ENCODE measurements around the gene GPC5. TPM values are rescaled to one million over a fixed set of nuclear protein-coding genes. Genes with fewer than 3 reads are reported as not detected.

GPC5 gene
- total and polyA plus RNA-seq, 4 donors = 0.51 to 22.4 (median 2.0) TPM

DNA sequence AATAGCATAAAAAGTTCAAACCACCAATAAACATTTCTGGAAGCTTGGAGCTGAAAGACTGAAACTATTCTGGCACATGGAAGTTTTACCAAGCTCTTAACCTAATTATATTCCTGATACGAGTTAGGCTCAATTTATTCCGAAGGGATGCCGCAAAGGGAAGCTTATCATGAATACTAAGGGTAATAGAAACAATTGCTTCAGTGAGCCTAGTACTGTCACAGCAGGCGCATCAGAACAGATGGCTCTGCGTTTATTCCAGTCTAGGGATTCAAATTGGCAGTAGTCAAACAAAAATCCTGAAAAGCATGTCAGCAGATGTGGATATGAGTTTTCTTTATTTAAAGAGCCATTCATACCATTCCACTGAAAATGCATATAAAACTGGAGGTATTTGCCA is 779.5 kb downstream of the GPC5 start:
- H3K36me3 ChIP-seq (ENCODE audit: control insufficient read depth in 4 of 4, insufficient read depth in 3 of 4, low read depth in 1 of 4, low read length in 3 of 4) = no peaks in the 10 kb centered on the region
- no peaks in the 10 kb centered on the region for H3K4me1 ChIP-seq (ENCODE audit: control insufficient read depth in 4 of 4, insufficient read depth in 4 of 4, low read length in 3 of 4)
- TF ChIP-seq GABPA (IDR thresholded peaks at IDR 0.05 in 1 of 2, conservative IDR thresholded peaks at IDR 0.05 in 1 of 2) = no peak
- TF ChIP-seq, protein P1, sequence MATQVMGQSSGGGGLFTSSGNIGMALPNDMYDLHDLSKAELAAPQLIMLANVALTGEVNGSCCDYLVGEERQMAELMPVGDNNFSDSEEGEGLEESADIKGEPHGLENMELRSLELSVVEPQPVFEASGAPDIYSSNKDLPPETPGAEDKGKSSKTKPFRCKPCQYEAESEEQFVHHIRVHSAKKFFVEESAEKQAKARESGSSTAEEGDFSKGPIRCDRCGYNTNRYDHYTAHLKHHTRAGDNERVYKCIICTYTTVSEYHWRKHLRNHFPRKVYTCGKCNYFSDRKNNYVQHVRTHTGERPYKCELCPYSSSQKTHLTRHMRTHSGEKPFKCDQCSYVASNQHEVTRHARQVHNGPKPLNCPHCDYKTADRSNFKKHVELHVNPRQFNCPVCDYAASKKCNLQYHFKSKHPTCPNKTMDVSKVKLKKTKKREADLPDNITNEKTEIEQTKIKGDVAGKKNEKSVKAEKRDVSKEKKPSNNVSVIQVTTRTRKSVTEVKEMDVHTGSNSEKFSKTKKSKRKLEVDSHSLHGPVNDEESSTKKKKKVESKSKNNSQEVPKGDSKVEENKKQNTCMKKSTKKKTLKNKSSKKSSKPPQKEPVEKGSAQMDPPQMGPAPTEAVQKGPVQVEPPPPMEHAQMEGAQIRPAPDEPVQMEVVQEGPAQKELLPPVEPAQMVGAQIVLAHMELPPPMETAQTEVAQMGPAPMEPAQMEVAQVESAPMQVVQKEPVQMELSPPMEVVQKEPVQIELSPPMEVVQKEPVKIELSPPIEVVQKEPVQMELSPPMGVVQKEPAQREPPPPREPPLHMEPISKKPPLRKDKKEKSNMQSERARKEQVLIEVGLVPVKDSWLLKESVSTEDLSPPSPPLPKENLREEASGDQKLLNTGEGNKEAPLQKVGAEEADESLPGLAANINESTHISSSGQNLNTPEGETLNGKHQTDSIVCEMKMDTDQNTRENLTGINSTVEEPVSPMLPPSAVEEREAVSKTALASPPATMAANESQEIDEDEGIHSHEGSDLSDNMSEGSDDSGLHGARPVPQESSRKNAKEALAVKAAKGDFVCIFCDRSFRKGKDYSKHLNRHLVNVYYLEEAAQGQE (IDR thresholded peaks at IDR 0.05) = no peak
- TF ChIP-seq, protein P2, sequence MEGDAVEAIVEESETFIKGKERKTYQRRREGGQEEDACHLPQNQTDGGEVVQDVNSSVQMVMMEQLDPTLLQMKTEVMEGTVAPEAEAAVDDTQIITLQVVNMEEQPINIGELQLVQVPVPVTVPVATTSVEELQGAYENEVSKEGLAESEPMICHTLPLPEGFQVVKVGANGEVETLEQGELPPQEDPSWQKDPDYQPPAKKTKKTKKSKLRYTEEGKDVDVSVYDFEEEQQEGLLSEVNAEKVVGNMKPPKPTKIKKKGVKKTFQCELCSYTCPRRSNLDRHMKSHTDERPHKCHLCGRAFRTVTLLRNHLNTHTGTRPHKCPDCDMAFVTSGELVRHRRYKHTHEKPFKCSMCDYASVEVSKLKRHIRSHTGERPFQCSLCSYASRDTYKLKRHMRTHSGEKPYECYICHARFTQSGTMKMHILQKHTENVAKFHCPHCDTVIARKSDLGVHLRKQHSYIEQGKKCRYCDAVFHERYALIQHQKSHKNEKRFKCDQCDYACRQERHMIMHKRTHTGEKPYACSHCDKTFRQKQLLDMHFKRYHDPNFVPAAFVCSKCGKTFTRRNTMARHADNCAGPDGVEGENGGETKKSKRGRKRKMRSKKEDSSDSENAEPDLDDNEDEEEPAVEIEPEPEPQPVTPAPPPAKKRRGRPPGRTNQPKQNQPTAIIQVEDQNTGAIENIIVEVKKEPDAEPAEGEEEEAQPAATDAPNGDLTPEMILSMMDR (IDR thresholded peaks at IDR 0.05; ENCODE audit: low read depth, low read length, missing input control) = no peak
- TF ChIP-seq, protein P3, sequence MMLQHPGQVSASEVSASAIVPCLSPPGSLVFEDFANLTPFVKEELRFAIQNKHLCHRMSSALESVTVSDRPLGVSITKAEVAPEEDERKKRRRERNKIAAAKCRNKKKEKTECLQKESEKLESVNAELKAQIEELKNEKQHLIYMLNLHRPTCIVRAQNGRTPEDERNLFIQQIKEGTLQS (IDR thresholded peaks at IDR 0.05) = no peak
- TF ChIP-seq RXRA (IDR thresholded peaks at IDR 0.05) = no peak
- no peak for TF ChIP-seq HNF4A (conservative IDR thresholded peaks at IDR 0.05)
- no peak for TF ChIP-seq NR2F2 (IDR thresholded peaks at IDR 0.05)
- no peak for TF ChIP-seq FOXA2 (IDR thresholded peaks at IDR 0.05)
- TF ChIP-seq, protein P4, sequence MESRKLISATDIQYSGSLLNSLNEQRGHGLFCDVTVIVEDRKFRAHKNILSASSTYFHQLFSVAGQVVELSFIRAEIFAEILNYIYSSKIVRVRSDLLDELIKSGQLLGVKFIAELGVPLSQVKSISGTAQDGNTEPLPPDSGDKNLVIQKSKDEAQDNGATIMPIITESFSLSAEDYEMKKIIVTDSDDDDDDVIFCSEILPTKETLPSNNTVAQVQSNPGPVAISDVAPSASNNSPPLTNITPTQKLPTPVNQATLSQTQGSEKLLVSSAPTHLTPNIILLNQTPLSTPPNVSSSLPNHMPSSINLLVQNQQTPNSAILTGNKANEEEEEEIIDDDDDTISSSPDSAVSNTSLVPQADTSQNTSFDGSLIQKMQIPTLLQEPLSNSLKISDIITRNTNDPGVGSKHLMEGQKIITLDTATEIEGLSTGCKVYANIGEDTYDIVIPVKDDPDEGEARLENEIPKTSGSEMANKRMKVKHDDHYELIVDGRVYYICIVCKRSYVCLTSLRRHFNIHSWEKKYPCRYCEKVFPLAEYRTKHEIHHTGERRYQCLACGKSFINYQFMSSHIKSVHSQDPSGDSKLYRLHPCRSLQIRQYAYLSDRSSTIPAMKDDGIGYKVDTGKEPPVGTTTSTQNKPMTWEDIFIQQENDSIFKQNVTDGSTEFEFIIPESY (IDR thresholded peaks at IDR 0.05) = no peak
- no peak for TF ChIP-seq HNF4G (IDR thresholded peaks at IDR 0.05)
- TF ChIP-seq JUND (IDR thresholded peaks at IDR 0.05) = no peak
- TF ChIP-seq SP1 (IDR thresholded peaks at IDR 0.05) = no peak
- TF ChIP-seq, protein P5, sequence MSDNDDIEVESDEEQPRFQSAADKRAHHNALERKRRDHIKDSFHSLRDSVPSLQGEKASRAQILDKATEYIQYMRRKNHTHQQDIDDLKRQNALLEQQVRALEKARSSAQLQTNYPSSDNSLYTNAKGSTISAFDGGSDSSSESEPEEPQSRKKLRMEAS (IDR thresholded peaks at IDR 0.05) = no peak
- no peak for TF ChIP-seq YY1 (IDR thresholded peaks at IDR 0.05)
- no peak for TF ChIP-seq FOXA1 (IDR thresholded peaks at IDR 0.05)
- no peak for TF ChIP-seq TAF1 (conservative IDR thresholded peaks at IDR 0.05)
- TF ChIP-seq EGR1 (IDR thresholded peaks at IDR 0.05; ENCODE audit: low read depth in 2 of 2) = no peak
- no peak for TF ChIP-seq RAD21 (IDR thresholded peaks at IDR 0.05)
- H3K9ac ChIP-seq (ENCODE audit: low read depth in 1 of 2, low read length in 2 of 2) = no peak overlapping the region
- 87% methylated on average over 5 of the region's 5 CpGs for WGBS
- H3K27ac ChIP-seq (ENCODE audit: low read depth in 1 of 2, low read length in 2 of 2) = no peak overlapping the region
- H3K9me3 ChIP-seq (ENCODE audit: control insufficient read depth in 4 of 4, low read length in 3 of 4) = no peaks in the 10 kb centered on the region
- no peak overlapping the region for H3K4me3 ChIP-seq (ENCODE audit: low read depth in 1 of 3, low read length in 3 of 3)
- H3K27me3 ChIP-seq (ENCODE audit: control insufficient read depth in 4 of 4, insufficient read depth in 4 of 4, low read length in 3 of 4) = no peaks in the 10 kb centered on the region
- DNase-seq (ENCODE audit: low spot score) = no peak
